Stimulated activated CD4-positive, alpha-beta T cell treated with anti-CD3 and anti-CD28 coated beads, Interleukin-2, amount 100 ng/mL, for 4 hours (primary cell): ENCODE measurements around the gene NSMCE1.
"Not testable (repeated sequence)": the region's sequence is repeated elsewhere in the genome, so short reads cannot be mapped to it uniquely, and the experiment has no call there.

Experiments
- DNase-seq: peaks from one replicate; pipeline ENCODE4 v3.0.0-alpha.2; 2020; ENCODE audit warnings: low read depth

Gene NSMCE1

GRCh38 chr16:27302126-27302525 is 33.6 kb upstream of the NSMCE1 start:
- DNase-seq: no peak

DNA sequence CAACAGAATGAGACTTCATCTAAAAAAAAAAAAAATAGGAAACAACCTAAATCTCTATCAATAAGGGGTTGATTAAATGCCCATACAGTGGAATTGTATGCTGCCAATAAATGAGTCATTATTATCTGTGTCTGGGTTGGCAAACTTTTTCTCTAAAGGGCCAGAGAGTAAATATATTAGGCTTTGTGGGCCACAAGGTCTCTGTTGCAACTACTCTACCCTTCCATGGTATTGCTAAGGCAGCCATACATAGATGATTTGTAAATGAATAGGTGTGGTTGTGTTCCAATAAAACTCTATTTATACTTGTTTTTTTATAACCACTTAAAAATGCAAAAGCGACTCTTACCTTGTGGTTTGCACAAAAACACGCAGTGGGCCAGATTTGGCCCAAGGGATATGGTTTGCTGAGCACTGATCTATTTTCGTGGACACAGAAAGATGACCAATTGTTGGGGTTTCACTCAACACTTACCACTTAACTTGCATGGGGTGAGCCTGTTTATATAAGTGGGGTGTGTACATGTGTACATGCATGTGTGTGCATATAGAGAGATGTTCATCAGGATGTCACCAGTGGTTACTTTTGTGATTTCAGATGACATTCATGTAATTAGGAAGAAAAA is 32.8 kb upstream of the NSMCE1 start:
- no peak for DNase-seq

GRCh38 chr16:27298132-27298531 is 29.6 kb upstream of the NSMCE1 start:
- no peak for DNase-seq

DNA sequence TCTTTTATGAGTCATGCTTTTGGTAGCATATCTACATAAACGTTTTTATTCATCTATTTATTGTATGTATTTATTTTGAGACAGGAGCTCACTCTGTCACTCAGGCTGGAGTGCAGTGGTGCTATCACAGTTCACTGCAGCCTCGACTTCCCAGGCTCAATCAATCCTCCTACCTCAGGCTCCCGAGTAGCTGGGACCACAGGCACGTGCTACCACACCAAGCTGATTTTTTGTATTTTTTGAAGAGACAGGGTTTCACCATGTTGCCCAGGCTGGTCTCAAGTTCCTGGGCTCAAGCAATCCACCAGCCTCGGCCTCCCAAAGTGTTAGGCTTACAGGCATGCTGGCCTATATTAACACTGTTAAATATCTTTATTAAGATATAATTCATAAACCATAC is 24.8 kb upstream of the NSMCE1 start:
- DNase-seq: no peak

- DNase-seq: no peak
Measured at GRCh38 chr16:27291722-27292240, 23.2 kb upstream of the NSMCE1 start.

DNA sequence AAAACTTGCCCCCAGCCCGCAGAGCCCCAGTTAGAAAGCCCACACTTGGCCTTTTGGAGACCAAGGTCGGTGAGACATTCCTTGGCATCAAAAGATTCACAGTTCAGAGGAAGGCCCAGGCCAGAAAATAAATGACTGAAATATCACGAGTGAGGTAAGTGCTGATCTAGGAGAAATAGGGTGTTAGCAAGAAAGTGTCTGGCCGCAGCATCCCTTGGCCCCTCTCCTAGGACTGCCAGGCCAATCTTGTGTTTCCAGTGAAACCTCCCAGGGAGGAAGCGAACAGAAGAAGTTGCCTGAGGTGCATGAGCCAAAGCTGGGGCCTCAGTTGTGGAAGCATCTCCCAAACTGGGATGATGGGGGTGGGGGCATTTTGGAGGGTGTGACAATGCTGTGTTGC is 22.5 kb upstream of the NSMCE1 start:
- DNase-seq: no peak

- no peak for DNase-seq
Measured at GRCh38 chr16:27290562-27290961, 22.0 kb upstream of the NSMCE1 start.

- no peak for DNase-seq
Measured at GRCh38 chr16:27289669-27290068, 21.1 kb upstream of the NSMCE1 start.

- not testable (repeated sequence) for DNase-seq
Measured at GRCh38 chr16:27288313-27288712, 19.7 kb upstream of the NSMCE1 start.

- DNase-seq: no peak
Measured at GRCh38 chr16:27287887-27288286, 19.3 kb upstream of the NSMCE1 start.

DNA sequence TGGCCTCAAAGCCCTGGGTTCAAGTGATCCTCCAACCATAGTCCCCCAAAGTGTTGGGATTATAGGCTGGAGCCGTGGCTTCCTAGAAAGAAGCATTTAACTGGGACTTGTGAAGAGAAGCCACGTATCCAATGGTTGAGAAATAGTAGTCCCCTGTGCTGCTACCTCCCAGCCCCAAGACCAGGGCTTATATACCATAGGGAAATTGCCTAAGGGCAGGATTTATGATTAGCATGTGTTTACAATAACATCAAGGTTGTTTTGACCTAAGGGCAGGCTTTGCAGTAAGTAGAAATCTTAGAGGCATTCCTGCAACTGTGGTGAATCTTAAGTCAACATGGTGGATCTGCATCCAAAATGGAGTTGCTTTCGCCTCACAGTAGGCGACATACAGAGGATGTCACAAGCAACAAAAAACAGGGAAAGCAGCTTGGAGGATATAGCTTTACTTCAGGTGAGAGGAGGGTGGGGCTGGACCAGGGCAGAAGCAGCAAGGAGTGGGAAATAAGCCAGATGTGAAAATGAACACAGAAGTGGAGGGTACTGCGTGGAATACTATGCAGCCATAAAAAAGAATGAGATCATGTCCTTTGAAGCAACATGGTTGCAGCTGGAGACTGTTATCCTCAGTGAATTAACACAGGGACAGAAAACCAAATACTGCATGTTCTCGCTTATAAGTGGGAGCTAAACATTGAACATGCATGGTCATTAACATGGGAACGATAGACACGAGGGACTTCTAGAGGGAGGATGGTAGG is 18.7 kb upstream of the NSMCE1 start:
- DNase-seq: no peak

DNA sequence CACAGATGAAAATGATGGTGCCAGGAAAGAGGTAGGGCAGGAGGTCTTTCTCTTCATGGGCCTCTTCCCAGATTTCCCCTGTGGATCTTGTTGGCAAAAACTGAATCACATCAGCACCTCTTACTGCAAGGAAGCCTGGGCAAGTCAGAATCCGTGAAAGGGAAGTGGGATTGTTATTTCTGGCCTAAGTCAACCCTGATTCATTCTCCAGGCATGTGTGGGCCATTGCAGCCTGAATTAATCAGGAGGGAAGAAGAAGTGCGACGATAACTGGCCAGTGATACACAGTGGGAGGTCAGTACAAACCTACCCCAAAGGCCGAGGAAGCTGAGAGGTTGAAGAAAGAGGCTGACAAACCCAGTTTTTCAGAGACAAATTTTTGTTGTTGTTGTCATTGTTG is 17.9 kb upstream of the NSMCE1 start:
- DNase-seq: no peak

GRCh38 chr16:27285676-27286196 is 17.2 kb upstream of the NSMCE1 start:
- no peak for DNase-seq

DNA sequence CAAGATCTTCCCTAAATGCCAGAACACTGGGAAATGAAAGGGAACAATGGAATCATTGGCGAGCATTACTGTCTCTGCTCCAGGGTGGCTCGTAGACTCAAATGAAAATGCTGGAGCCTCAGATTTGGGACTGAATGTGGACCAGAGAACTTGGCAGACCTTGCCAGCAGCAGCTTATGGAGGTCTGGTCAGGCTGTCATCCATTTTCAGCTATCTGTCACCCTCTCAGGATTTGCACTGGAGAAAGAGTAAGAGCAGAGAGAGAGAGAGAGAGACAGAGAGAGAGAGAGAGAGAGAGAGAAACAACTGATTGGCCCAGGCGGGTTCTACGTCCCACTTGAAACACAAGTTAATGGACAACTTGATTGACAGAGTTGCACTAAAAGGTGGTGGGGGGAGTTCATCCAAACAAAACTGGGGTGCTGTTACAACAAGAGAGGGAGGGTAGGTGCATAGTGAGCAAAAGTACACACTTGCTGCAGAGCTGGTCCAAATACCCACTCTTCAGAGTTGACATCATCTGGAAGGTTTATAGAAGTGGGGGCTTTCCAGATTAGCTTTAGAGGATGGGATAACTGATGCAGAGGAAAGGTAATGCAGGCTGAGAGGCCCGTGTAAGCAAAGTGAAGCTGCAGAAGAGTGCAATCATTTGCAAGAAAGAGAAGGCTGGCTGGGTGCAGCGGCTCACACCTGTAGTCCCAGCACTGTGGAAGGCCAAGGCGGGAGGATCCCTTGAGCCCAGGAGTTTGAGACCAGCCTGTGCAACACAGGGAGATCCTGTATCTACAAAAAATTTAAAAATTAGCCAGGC is 16.5 kb upstream of the NSMCE1 start:
- DNase-seq: no peak

DNA sequence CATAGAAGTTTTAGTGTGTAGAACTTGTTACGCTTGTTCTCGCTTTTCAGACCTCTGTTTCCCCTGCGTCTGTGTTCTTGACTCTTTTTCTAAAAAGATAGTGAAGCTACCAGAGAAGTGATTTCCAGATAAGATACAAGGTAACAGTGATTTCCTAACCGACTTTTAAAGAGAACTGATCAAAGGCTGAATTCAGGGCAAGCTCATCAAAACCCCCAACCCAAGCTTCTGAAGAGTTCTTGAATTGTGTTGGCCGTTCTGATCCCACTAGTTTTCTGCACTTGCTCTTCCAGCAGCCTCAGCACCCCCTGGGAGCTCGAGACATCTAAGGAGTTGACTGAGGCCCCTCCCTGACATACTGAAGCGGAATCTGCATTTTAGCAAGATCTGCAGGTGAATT is 12.7 kb upstream of the NSMCE1 start:
- DNase-seq: no peak

DNA sequence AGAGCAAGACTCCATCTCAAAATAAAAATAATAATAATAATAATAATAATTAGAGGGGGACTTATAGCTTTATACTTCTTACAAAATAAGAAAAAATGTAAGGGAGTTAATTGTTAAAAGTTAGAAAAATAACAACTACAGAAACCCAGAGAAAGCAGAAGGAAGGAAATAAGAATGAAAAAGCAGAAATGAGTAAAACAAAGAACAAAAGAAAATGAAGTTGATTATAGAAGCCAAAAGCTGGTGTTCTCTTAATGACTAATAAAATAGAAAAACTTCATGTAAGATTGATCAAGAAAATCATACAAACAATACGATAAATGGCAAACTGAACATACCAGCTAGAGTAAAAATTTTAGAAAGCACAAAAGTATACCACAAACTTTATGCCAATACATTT is 6.8 kb upstream of the NSMCE1 start:
- DNase-seq: no peak

GRCh38 chr16:27274424-27274874 is 5.9 kb upstream of the NSMCE1 start:
- DNase-seq: not testable (repeated sequence)

- DNase-seq: peak; percentile 35
Measured at GRCh38 chr16:27273670-27274423, 5.3 kb upstream of the NSMCE1 start.

DNA sequence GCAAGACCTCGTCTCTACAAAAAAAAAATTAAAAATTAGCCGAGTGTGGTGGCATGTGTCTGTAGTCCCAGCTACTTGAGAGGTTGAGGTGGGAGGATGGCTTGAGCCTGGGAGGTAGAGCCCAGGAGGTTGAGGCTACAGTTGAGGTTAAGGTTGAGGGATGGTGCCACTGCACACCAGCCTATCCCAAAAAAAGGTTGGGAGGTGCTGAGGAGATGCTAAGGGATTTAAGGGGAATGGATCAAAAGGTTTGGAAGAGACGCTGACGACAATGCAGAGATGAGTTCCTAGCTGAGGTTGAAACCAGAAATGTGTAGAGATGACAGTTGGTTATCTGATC is 4.7 kb upstream of the NSMCE1 start:
- no peak for DNase-seq

- DNase-seq: not testable (repeated sequence)
Measured at GRCh38 chr16:27272697-27273096, 4.1 kb upstream of the NSMCE1 start.

GRCh38 chr16:27272076-27272475 is 3.5 kb upstream of the NSMCE1 start:
- DNase-seq: no peak

DNA sequence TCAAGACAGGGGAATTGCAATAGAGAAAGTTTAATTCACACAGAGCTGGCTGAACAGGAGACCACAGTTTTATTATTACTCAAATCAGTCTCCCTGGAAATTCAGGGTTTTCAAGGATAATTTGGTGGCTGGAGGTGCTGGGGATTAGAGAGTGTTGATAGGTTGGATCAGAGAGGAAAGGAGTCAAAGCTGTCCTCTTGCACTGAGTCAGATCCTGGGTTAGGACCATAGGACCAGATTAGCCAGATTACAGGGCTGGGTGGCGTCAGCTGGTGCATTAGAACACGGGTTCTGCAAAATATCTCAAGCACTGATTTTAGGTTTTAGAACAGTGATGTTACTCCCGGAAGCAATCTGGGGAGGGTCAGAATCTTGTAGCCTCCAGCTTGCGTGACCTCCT is 1.8 kb upstream of the NSMCE1 start:
- no peak for DNase-seq
